HG03064 (cell line): Measurements from ENCODE around the gene TFR2.
"Not testable (repeated sequence)": the region's sequence is repeated elsewhere in the genome, so short reads cannot be mapped to it uniquely, and the experiment has no call there.

ENCODE experiments used
- ATAC-seq: cut with Tn5 transposase; IDR thresholded peaks from one replicate; pipeline ENCODE4 v1.9.1; 2021; ENCODE audit warnings: low read depth; ENCODE audit not compliant: unreplicated experiment

Gene TFR2

DNA sequence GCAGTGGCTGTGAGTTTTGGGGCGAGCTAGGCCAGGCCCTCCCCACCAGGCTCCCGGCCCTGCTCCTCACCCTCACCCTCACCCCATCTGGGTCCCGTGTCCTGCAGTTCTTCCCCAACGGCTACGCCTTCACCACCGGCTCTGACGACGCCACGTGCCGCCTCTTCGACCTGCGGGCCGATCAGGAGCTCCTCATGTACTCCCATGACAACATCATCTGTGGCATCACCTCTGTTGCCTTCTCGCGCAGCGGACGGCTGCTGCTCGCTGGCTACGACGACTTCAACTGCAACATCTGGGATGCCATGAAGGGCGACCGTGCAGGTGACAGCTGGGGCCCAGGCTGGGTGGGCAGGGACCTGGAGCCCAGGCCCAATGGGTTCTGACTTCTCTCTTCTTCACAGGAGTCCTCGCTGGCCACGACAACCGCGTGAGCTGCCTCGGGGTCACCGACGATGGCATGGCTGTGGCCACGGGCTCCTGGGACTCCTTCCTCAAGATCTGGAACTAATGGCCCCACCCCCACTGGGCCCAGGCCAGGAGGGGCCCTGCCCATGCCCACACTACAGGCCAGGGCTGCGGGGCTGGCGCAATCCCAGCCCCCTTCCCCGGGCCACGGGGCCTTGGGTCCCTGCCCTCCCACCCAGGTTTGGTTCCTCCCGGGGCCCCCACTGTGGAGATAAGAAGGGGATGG, 37.1 kb upstream of the TFR2 start:
- no peak for ATAC-seq

DNA sequence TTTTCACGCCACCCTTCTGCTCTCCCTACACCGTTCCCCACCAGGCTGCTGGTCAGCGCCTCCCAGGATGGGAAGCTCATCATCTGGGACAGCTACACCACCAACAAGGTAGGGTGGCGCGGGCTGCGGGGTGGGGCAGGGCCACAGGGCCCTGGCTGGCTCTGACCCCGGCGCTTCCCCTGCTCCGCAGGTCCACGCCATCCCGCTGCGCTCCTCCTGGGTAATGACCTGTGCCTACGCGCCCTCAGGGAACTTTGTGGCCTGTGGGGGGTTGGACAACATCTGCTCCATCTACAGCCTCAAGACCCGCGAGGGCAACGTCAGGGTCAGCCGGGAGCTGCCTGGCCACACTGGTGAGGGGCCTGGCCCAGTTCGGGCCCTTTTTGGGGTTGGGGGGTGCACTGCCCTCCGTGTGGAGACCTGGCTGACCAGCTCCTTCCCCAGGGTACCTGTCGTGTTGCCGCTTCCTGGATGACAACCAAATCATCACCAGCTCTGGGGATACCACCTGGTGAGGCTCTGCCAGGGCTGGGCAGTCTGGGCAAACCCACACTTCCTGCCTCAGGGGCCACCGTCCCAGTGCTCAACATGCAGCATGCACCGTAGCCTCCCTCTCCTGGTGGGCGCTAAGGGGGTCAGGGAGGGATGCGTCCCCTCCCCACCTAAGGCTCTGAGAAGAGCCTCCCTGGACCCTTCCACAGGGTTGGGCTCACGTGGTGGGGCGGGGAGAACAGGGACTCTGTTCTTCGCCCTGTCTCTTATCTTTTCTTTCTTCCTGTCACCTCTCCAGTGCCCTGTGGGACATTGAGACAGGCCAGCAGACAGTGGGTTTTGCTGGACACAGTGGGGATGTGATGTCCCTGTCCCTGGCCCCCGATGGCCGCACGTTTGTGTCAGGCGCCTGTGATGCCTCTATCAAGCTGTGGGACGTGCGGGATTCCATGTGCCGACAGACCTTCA, 36.2 kb upstream of the TFR2 start:
- ATAC-seq, result no peak

DNA sequence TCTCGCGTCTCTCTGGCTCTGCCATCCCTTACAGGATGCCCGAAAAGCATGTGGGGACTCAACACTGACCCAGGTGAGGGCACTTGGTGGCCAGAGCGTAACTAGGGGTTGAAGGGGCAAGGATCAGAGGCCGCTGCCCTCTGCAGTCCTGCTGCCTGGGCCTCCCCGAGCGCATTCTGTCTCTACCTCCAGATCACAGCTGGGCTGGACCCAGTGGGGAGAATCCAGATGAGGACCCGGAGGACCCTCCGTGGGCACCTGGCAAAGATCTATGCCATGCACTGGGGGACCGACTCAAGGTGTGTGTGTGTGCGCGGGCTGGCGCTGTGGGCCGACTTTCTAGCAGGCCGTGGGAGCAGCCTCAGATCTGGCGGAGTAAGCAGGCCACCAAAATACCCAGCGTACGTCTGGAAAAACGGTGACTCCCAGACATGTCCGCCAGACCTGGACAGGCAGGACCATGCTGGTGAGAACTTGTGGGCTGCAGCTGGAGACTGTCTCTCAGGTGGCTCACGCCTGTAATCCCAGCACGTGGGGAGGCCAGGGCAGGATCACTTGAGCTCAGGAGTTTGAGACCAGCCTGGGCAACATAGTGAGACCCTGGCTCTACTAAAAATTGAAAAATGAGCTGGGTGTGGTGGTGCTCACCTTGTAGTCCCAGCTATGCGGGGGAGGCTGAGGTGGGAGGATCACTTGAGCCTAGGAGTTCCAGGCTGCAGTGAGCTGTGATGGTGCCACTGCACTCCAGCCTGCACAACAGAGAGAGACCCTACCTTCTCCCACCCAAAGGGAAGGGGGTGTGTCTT, 35.4 kb upstream of the TFR2 start:
- no peak for ATAC-seq

DNA sequence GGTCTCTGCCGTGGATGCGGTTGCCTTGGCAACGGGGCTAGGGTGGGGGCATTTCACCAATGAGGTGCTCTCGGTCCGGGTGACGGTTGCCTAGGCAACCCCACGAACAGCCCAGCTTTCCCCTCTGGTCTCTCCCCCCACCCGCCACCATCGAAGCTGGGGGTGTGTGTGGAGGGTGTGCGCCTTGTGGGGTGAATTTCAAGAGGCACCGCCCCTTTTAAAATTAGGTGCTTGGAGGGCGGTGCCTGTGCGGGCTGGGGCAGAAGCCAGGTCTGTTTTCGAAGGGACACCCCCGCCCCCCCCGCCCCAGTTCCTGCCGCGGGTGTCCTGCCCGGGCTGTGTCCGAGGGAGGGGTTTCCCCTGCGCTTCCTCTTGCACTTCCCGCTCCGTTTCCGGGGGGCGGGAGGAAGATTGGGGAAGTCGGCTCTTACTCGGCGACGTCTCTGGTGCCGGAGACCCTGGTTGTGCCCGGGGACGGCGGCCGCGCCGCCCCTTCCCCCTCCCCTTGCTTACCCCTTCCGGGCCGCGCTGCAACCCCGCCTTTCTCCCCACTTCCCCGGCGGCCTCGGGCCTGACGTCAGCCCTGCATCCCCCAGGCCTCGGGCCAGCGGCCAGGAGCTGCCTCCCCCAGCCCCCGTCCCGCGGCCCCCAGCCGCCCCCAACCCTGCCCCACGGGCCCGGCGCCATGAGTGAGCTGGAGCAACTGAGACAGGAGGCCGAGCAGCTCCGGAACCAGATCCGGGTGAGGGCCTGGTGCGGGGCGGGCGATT, 34.4 kb upstream of the TFR2 start:
- ATAC-seq, result no peak

DNA sequence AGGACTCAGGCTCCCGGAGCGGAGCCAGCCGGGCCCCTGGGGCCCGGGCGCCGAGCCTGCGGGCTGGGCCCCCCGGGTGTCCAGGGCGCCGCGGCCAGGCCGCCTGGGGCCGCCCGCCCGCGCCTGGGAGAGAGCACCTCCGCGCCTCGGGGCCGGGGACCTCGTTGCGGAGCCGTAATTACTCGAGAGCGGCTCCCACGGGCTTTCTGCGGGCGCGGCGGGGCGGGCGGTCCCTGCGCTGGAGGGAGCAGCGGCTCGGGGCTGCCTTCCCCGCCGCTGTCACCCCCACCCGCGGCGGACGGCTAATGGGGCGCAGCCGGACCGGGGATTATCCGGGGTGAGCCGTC, 33.7 kb upstream of the TFR2 start:
- ATAC-seq, result no peak

DNA sequence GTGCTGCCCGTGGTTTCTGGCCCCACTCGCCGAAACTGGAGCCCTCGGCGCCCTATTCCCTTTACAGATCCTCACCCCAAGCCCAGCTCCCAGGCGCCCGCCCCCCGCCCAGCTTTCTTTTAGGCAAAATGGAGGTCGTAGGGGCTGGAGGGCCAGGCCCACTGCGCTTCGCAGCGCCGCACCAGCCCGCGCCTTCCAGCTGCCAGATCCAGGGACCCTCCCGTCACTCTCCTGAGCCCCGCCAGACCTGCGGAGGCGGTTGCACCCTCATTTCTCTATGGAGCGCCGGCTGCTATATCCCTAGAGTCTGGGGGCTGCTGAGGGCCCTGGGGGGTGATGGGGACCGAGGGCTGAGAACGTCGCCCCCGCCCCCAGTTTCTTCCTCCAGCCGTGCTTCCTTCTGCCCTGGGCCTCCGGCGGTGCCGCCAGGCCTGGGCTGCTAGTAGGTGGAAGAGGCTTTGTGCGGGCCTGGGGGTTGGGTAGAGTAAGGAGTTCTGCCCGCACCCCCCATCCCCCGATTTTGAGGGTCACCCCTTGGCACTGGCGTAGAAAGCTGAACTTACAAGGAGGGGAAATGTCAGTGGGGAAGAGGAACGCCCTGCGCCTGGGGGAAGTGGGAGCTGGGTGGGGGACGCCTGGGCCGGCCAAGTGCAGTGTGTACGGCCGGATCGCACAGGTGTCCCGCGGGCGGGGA, 33.2 kb upstream of the TFR2 start:
- no peak for ATAC-seq

DNA sequence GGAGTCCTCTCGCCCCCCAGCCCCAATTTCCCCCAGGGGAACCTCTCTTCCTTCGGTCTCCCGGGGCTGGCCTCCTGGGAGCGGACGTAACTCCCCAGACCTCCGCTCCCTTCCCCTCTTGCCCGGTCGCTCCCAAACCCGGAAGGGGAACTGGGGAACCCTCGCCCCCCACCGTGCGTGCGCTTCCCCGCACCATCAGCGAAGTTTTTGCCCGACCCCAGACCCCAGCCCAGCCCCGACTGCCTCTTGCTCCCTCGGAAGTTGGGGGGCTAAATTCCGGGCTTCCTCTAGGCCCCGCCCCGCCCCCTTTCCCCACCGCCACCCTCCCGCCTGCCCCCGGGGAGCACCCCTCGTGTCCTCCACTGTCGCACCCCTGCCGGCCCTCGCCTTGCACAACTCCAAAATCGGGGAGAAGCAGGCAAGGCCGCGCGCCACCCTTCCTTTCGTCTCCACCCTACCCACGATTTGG, 32.6 kb upstream of the TFR2 start:
- ATAC-seq, result no peak

DNA sequence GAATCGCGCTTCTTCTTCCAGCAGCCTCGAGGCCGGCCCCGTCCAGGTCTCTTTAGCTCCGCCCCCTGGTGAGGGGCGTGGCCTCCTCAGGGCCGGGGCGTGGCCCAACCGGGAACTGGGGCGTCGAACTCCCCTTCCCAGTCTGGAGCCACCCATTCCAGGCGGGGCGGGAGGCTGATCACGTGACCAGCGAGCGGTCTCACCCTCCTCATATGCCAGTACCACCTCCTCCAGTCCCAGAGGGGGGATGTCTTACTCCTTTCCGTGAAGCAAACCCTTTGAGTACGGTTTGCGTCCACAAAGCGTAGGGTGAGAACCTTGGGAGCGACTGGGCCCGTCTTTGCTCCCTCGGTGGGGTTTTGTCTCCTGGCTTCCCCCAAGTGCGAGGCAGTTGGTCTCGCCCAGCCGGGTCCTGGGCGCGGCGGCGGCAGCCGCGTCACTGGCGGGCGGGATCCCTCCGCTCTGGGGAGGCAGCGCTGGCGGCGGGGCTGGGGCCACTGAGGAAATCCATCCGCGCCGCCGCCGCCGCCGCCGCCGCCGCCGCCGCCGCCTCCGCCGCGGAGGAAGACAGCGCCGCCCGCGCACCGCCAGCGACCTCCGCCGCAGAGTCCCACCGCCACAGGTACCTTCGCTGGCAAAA, 32.1 kb upstream of the TFR2 start, which contains the start of gene GNB2:
Gene GNB2 (plus strand): TSS at position 439 of the 640 bp plus-strand sequence. CDS start 2,526 bp downstream, outside the sequence.
- ATAC-seq, result peak; percentile 49

DNA sequence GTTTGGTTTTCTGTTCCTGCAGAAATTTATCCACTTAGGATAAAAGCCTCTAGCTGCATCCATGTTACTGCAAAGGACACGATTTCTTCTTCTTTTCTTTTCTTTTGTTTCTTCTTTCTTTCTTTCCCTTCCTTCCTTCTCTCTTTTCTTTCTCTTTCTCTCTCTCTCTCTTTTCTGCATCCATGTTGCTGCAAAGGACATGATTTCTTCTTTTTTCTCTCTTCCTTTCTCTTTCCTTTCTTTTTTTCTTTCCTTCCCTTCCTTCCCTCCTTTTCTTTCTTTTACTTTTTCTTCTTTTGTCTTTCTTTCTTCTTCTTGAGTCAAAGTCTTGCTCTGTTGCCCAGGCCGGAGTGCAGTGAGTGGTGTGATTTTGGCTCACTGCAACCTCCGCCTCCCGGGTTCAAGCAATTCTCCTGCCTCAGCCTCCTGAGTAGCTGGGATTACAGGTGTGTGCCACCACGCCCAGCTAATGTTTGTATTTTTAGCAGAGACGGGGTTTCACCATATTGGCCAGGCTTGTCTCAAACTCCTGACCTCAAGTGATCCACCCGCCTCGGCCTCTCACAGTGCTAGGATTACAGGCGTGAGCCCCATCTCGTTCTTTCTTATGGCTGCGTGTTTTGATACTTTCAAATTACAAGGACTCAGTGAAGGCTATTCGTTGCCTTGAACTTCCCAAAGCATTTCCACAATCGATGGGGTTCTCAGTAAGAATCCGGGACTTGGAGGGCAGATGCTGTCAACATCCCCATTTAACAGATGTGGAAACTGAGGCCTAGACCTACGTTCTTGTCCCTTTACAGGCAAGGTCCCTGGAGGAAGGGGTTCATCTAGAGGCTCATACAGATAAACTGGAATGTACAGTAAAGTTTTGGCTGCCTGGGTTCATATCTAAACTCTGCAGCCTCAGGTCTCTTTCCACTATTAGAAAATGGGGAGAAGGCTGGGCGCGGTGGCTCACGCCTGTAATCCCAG, 30.3 kb upstream of the TFR2 start:
- no peak for ATAC-seq

DNA sequence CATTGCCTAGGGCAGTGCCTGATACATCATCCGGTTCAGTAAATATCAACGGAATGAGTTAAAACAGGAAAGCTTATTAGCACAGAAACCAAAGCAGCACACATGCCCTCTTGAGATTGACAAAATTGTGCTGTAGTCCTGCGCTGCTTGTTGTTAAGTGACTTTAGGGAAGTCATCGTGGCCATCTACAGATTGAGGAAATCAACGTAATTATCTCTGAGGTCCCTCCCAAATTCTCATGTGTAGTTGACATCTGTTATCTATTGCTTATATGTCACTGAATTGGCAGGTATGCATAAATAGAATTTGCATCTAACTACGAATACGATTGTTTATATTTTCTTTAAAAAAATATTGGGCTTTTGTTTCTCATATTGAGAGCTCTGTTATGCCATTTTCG, 28.7 kb upstream of the TFR2 start:
- ATAC-seq, result no peak

DNA sequence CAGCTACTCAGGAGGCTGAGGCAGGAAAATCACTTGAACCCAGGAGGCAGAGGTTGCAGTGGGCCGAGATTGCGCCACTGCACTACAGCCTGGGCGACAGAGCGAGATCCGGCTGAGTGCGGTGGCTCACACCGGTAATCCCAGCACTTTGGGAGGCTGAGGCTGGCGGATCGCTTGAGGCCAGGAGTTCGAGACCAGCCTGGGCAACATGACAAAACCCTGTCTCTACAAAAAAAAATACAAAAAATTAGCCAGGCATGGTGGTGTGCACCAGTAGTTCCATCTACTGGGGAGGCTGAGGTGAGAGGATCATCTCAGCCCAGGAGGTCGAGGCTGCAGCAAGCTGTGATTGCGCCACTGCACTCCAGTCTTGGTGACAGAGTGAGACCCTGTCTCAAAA, 27.8 kb upstream of the TFR2 start:
- ATAC-seq, result not testable (repeated sequence)

DNA sequence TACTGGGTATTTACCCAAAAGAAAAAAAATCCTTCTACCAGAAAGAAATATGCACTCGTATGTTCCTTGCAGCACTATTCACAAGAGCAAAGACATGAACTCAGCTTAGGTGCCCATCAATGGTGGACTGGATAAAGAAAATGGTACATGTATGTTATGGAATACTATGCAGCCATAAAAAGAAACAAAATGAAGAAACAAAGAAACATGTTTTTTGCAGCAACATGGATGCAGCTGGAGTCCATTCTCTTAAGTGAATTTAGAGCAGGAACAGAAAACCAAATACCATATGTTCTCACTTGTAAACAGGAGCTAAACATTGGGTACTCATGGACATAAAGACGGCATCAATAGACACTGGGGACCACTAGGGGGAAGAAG, 26.7 kb upstream of the TFR2 start:
- no peak for ATAC-seq

DNA sequence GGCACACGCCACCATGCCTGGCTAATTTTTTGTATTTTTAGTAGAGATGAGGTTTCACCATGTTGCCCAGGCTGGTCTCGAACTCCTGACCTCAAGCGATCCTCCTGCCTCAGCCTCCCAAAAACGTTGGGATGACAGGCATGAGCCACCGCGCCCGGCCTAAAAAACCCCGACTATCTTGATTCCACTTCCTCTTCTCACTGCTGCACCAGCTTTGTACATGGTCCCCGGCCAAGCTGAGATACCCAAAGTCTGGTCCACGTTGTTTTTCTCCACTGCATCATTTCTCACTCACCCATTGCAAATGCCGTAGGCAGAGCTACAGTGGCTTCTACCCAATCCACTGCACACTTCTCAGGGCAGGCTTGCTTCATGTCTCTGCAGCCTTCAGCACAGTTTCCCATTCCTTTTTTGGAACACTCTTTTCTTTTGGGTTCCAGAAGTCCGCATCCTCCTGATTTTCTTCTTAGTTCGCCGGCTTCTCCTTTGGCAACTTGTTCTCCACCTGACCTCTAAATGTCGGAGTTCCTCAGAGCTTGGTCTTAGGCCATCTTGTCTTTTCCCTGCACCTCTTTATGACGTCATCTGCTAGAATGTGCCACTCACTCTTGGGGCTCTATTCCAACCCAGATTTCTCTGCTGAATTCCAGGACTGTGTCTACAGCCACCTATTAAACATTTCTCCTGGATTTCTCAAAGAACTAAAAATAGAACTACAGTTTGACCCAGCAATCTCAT, 26.1 kb upstream of the TFR2 start:
- no peak for ATAC-seq

DNA sequence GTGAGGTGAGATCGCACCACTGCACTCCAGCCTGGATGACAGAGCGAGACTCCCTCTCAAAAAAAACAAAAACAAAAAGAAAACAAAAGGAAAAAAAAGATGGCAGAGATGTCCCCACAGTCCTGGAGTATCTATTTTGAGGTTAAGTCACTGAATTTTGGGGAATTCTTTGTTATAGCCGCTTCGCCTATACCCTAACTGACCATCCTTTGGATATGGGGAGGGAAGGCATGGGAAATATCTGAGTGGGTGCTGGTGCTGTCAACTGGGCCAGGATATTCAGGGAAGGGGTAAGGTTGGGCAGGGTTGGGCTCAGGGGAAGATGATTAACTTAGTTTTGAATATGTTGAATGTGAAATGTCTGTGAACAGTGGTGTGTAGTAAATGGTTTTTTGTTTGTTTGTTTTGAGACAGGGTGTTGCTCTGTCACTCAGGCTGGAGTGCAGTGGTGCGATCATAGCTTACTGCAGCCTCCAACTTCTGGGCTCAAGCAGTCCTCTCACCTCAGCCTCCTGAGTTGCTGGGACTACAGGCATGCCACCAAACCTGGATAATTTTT, 23.9 kb upstream of the TFR2 start:
- ATAC-seq, result no peak

DNA sequence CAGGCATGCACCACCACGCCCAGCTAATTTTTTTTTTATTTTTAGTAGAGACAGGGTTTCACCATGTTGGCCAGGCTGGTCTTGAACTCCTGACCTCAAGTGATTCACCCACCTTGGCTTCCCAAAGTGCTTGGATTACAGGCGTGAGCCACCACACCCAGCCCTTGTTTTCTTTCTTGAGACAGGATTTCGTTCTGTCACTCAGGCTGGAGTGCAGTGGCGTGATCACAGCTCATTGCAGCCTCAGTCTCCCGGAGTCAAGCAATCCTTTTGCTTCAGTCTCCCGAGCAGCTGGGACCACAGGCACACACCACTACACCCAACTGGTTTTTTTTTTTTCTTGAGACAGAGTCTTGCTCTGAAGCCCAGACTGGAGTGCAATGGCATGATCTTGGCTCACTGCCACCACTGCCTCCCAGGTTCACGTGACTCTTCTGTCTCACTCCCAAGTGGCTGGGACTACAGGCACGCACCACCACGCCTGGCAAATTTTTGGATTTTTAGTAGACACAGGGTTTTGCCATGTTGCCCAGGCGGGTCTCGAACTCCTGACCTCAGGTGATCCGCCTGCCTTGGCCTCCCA, 20.9 kb upstream of the TFR2 start:
- not testable (repeated sequence) for ATAC-seq

DNA sequence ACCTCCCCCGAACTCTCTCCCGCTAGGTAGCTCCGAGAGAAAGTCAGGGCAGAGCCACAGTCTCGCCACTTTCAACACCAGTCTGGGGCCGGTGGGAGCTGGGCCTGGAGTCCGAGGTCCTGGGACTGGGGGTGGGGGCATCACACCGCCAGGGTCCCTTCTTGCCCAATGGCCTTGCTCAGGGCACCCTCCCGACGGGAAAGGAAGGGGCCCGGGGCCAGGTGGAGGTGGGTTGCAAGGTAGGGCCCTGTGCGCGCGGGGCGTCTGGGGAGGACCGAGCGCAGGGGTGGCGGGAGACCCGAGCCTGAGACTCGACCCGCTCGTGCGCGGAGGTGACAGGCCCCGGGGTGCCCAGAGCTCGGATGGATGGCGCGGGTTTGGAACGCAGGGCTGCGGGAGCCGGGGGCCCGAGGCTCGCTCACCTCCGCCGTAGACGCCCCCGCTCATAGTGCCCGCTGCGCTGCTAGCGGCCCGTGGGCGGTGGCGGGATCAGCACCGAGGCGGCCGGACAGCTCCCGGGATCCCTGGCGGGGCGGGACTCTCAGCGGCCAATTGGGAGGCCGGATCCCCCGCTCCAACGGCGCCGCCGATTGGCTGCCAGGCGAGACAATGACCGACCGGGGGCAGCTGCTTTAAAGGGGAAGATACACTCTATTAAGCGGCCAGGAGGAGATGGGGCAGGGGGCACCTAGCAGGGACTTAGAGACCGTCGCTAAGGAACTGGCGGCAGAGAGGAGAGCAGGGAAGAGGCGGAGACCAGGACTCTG, 14.7 kb upstream of the TFR2 start, which contains the start of gene ACTL6B:
Gene ACTL6B (minus strand): TSS at position 541 of the 767 bp plus-strand sequence. CDS start 94 bp downstream, at position 447.
- ATAC-seq, result no peak
